Fibroblast of mammary gland (primary cell): Measurements from ENCODE around the gene FBXL20.

Experiments
- DNase-seq: peaks from one replicate; pipeline ENCODE4 v3.0.0-alpha.2; 2010; ENCODE audit warnings: low read depth
- H3K4me3 ChIP-seq: 2 replicates; pipeline ENCODE4 v1.5.1; 2011; ENCODE audit warnings: low read depth, mild to moderate bottlenecking, low read length, moderate library complexity; ENCODE audit not compliant: control insufficient read depth
- CTCF ChIP-seq: conservative IDR thresholded peaks from 2 replicates; pipeline ENCODE4 v1.5.1; 2011; ENCODE audit warnings: low read depth, low read length, inconsistent platforms; ENCODE audit not compliant: control insufficient read depth, insufficient read depth

FBXL20 gene

GRCh38 chr17:39360537-39360936 is 40.9 kb downstream of the FBXL20 start:
- TF ChIP-seq CTCF: no peak
- DNase-seq: no peak
- H3K4me3 ChIP-seq: no peak overlapping the region

GRCh38 chr17:39359994-39360393 is 41.4 kb downstream of the FBXL20 start:
- no peak for DNase-seq
- no peak for TF ChIP-seq CTCF
- no peak overlapping the region for H3K4me3 ChIP-seq

GRCh38 chr17:39357986-39358385 is 43.4 kb downstream of the FBXL20 start:
- no peak overlapping the region for H3K4me3 ChIP-seq
- DNase-seq: no peak
- TF ChIP-seq CTCF: no peak

- no peak for DNase-seq
- TF ChIP-seq CTCF: no peak
- no peak overlapping the region for H3K4me3 ChIP-seq
These were observed 43.9 kb downstream of the FBXL20 start for GRCh38 chr17:39357488-39357887.

GRCh38 chr17:39352986-39353385 is 48.4 kb downstream of the FBXL20 start:
- no peak overlapping the region for H3K4me3 ChIP-seq
- DNase-seq: no peak
- TF ChIP-seq CTCF: no peak

- no peak for DNase-seq
- no peak overlapping the region for H3K4me3 ChIP-seq
- no peak for TF ChIP-seq CTCF
These were observed 48.9 kb downstream of the FBXL20 start for GRCh38 chr17:39352511-39352910.

- H3K4me3 ChIP-seq: no peak overlapping the region
- DNase-seq: no peak
- TF ChIP-seq CTCF: no peak
These were observed 49.9 kb downstream of the FBXL20 start for GRCh38 chr17:39351508-39351907.
